Prostate gland (tissue), 2 donors: ENCODE data around the gene CEP290. TPM values are rescaled to one million over a fixed set of nuclear protein-coding genes. Genes with fewer than 3 reads are reported as not detected.

Source experiments
- DNase-seq: peaks from one replicate; pipeline ENCODE4 v3.0.0-alpha.2; 2019; ENCODE audit warnings: low spot score
- H3K27ac ChIP-seq, 2 donors: fragments of 200-600 bp; sonication (generic); 2 replicates each; pipeline ENCODE4 v1.5.1; 2017 to 2019
- H3K27me3 ChIP-seq: fragments of 200-600 bp; sonication (generic); replicated peaks from 2 replicates; pipeline ENCODE4 v1.5.1; 2019; ENCODE audit not compliant: insufficient read depth
- H3K36me3 ChIP-seq, 2 donors: fragments of 200-600 bp; sonication (generic); 1 replicate in 1 of 2; 2 replicates in 1 of 2; pipeline versions ENCODE4 v1.5.1 to v1.8.1; 2017 to 2019
- H3K4me1 ChIP-seq: fragments of 200-600 bp; sonication (generic); replicated peaks from 2 replicates; pipeline ENCODE4 v1.5.1; 2019
- H3K4me3 ChIP-seq, 2 donors: fragments of 200-600 bp; sonication (generic); 2 replicates each; pipeline ENCODE4 v1.5.1; 2017 to 2019
- H3K9me3 ChIP-seq: fragments of 200-600 bp; sonication (generic); 2 replicates; pipeline ENCODE4 v1.5.1; 2017
- POLR2A ChIP-seq: fragments of 450-650 bp; IDR thresholded peaks from one replicate; pipeline ENCODE4 v1.6.1; 2016; ENCODE audit warnings: antibody characterized with exemption, mild to moderate bottlenecking
- POLR2AphosphoS5 ChIP-seq: sonication (generic); formaldehyde crosslinking; IDR thresholded peaks from one replicate; pipeline ENCODE4 v1.6.1; 2017; ENCODE audit warnings: antibody characterized with exemption
- WGBS: methylation state at CpG from one replicate; pipeline ENCODE4 v1.1.5; 2018; 5-methylcytosine and 5-hydroxymethylcytosine counted together
- intact Hi-C: fragments of 100-400 bp; cut with DNase I; formaldehyde crosslinking; loops from one replicate; pipeline ENCODE4 v1.14.2; 2022
- total RNA-seq, 2 donors: library from RNA; depleted of rRNA; stranded (reverse); fragments of >200 nt; gene quantifications; one replicate each; pipeline ENCODE4 v1.1.0, GENCODE V29; 2016
- TF ChIP-seq, protein P1 (sequence below), 4 experiments: fragments of 200-600 bp in 2 of 4; fragments of 450-650 bp in 2 of 4; sonication (generic) in 2 of 4; IDR thresholded peaks; 1 replicate in 3 of 4; 2 replicates in 1 of 4; pipeline ENCODE4 v1.5.1; 2016 to 2019; ENCODE audit warnings: antibody characterized with exemption in 4 of 4, mild to moderate bottlenecking in 2 of 4, moderate library complexity in 2 of 4

Gene CEP290
- total RNA-seq, 2 donors from 2014 or later = 8.1 to 26.5 TPM

DNA sequence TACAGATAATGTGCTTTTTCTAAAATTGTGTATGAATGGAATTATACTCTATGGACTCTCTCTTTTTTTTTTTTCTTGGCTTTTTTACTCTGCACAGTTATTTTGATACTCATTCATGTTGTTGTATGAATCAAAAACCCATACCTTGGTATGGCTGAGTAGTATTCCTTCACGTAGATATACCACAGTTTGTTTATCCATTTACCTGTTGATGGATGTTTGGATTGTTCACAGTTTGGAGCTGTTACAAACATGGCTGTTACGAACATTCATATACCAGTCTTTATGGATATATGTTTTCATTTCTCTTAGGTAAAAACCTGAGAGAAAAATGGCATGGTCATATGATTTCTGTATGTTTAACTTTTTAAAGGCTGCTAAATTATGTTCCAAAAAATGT, 43.4 kb upstream of the CEP290 start:
- H3K27me3 ChIP-seq = no peaks in the 10 kb centered on the region
- intact Hi-C loops = no loop called here
- DNase-seq = no peak
- no peak overlapping the region for H3K27ac ChIP-seq
- no peaks in the 10 kb centered on the region for H3K9me3 ChIP-seq
- WGBS = 100% methylated on average over 2 of the region's 2 CpGs
- no peaks in the 10 kb centered on the region for H3K36me3 ChIP-seq
- TF ChIP-seq, protein P1, sequence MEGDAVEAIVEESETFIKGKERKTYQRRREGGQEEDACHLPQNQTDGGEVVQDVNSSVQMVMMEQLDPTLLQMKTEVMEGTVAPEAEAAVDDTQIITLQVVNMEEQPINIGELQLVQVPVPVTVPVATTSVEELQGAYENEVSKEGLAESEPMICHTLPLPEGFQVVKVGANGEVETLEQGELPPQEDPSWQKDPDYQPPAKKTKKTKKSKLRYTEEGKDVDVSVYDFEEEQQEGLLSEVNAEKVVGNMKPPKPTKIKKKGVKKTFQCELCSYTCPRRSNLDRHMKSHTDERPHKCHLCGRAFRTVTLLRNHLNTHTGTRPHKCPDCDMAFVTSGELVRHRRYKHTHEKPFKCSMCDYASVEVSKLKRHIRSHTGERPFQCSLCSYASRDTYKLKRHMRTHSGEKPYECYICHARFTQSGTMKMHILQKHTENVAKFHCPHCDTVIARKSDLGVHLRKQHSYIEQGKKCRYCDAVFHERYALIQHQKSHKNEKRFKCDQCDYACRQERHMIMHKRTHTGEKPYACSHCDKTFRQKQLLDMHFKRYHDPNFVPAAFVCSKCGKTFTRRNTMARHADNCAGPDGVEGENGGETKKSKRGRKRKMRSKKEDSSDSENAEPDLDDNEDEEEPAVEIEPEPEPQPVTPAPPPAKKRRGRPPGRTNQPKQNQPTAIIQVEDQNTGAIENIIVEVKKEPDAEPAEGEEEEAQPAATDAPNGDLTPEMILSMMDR (IDR thresholded peaks at IDR 0.05) = no peak
- no peak for TF ChIP-seq POLR2AphosphoS5
- no peak for TF ChIP-seq POLR2A
- no peaks in the 10 kb centered on the region for H3K4me1 ChIP-seq
- H3K4me3 ChIP-seq = no peak overlapping the region

DNA sequence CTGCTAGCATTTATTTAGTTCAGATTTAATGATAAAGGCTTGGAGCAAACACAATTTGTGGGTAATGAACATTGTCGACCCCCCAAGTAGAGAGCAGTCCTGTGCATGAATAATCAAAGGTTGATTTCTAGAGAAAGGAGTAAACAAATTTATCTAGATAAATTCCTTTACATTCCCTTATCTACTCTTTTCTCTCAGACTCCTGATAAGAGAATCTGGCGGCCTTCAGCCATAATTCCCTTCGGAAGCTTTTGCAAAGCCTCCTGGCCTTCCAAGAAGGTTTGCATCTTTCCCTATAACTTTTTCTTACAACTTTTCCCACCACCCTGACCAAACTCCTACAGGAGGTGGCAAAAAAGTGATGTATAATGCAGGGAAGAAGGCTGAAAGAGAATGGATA, 42.3 kb upstream of the CEP290 start:
- 96% methylated on average over 3 of the region's 3 CpGs for WGBS
- intact Hi-C loops = no loop called here
- TF ChIP-seq POLR2AphosphoS5 = no peak
- TF ChIP-seq POLR2A = no peak
- TF ChIP-seq, protein P1 (IDR thresholded peaks at IDR 0.05) = no peak
- no peaks in the 10 kb centered on the region for H3K4me1 ChIP-seq
- no peak overlapping the region for H3K27ac ChIP-seq
- H3K36me3 ChIP-seq = no peaks in the 10 kb centered on the region
- H3K4me3 ChIP-seq = no peak overlapping the region
- H3K27me3 ChIP-seq = no peaks in the 10 kb centered on the region
- no peaks in the 10 kb centered on the region for H3K9me3 ChIP-seq
- no peak for DNase-seq

DNA sequence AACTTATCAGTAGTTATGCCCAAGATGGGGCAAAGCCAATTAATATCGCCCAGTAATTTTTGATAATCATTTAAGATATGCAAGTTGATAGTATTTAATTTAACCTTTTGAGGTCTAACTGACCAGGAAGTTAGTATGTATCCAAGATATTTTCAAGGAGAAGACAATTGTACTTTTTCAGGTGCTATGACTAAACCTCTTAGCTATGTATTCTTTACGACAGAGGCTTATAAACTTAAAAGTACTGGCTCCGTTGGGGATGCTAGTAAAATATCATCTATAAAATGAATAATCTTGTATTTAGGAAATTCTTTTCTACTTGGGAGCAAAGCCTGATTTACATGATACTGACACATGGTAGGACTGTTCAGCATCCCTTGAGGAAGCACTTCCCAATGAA, 40.5 kb upstream of the CEP290 start:
- H3K27me3 ChIP-seq = no peaks in the 10 kb centered on the region
- H3K36me3 ChIP-seq = no peaks in the 10 kb centered on the region
- H3K4me1 ChIP-seq = no peaks in the 10 kb centered on the region
- H3K9me3 ChIP-seq = no peaks in the 10 kb centered on the region
- no peak overlapping the region for H3K27ac ChIP-seq
- no peak overlapping the region for H3K4me3 ChIP-seq
- intact Hi-C loops = no loop called here
- no peak for DNase-seq
- 64% methylated on average over 3 of the region's 3 CpGs for WGBS
- TF ChIP-seq POLR2AphosphoS5 = no peak
- TF ChIP-seq, protein P1 (IDR thresholded peaks at IDR 0.05) = no peak
- no peak for TF ChIP-seq POLR2A

DNA sequence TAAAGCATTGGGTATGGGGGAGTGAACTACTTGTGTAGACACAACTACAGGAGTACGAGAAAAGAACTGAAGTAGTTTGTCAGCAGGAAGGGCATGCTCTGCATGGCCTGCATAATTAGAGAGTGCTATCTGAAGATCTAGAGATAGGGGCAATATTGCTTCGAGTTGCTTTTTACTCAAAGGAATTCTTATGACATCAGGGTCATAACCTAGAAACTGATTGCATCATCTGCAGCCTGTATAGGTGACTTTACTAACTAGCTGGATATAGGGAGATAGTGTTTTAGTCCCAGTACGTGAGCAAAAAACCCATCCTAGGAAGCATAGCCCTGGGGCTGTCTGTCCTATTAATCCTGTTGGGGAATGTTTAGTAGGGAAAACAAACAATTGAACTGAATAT, 40.0 kb upstream of the CEP290 start:
- Histone ChIP-seq H3K4me3 (no peak overlapping the region), H3K9me3 (no peaks in the 10 kb centered on the region), H3K36me3 (no peaks in the 10 kb centered on the region), H3K27ac (no peak overlapping the region), H3K4me1 (no peaks in the 10 kb centered on the region), H3K27me3 (no peaks in the 10 kb centered on the region)
- no peak for DNase-seq
- WGBS = 72% methylated on average over 3 of the region's 3 CpGs
- intact Hi-C loops = no loop called here
- no peak for TF ChIP-seq POLR2A

DNA sequence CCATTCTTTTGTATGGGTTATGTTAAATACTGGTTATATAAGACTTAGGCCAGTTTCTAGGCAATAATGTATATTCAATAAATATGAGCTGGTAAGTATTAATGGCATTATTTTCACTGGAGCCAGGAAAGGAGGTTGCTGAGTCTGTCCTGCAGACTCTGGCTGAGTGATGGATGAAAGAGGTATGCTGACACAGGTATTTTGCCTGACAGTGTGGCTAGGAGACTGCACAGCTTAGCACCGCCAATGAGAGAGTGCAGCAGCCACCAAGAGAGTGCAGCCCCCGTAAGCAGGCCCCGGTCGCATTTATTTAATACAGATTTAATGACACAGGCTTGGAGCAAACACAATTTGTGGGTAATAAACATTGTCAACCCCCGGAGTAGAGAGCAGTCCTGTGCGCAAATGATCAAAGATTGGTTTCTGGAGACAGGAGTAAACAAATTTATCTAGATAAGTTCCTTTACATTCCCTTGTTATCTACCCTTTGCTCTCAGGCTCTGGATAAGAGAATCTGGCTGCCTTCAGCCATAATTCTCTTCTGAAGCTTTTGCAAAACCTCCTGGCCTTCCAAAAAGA, 37.6 kb upstream of the CEP290 start:
- 72% methylated on average over 6 of the region's 6 CpGs for WGBS
- TF ChIP-seq, protein P1 (IDR thresholded peaks at IDR 0.05) = no peak
- TF ChIP-seq POLR2AphosphoS5 (no peak), POLR2A (no peak)
- intact Hi-C loops = no loop called here
- no peaks in the 10 kb centered on the region for H3K36me3 ChIP-seq
- no peaks in the 10 kb centered on the region for H3K4me1 ChIP-seq
- no peak overlapping the region for H3K4me3 ChIP-seq
- no peaks in the 10 kb centered on the region for H3K27me3 ChIP-seq
- no peak overlapping the region for H3K27ac ChIP-seq
- DNase-seq = no peak
- H3K9me3 ChIP-seq = no peaks in the 10 kb centered on the region
